HepG2 (cell line): ENCODE measurements around the gene RAD51AP1. TPM values are rescaled to one million over a fixed set of nuclear protein-coding genes. Genes with fewer than 3 reads are reported as not detected.

ENCODE experiments used
- ASH2L ChIP-seq: fragments of 300-600, 200-600 bp; sonication (generic); IDR thresholded peaks from 2 replicates; pipeline ENCODE4 v1.7.0; 2017; ENCODE audit warnings: low read depth, mild to moderate bottlenecking, moderate library complexity, mixed read lengths, low read length; ENCODE audit not compliant: insufficient read length
- KAT2B ChIP-seq: fragments of 150-350 bp; IDR thresholded peaks from 2 replicates; pipeline ENCODE4 v1.6.1; 2014; ENCODE audit warnings: low read depth, low read length, borderline replicate concordance
- PHF21A ChIP-seq: sonication (generic); formaldehyde crosslinking; IDR thresholded peaks from 2 replicates; pipeline ENCODE4 v1.5.0; 2020; ENCODE audit warnings: mild to moderate bottlenecking, missing genetic modification reagents
- ZNF543 ChIP-seq: sonication (generic); formaldehyde crosslinking; IDR thresholded peaks from 2 replicates; pipeline ENCODE4 v1.4.0; 2020; ENCODE audit warnings: mild to moderate bottlenecking, missing genetic modification reagents
- ZNF773 ChIP-seq: sonication (generic); formaldehyde crosslinking; IDR thresholded peaks from 2 replicates; pipeline ENCODE4 v1.4.0; 2020; ENCODE audit warnings: missing genetic modification reagents, borderline replicate concordance
- ZSCAN29 ChIP-seq: sonication (generic); formaldehyde crosslinking; conservative IDR thresholded peaks from 2 replicates; pipeline ENCODE4 v1.4.0; 2020; ENCODE audit warnings: mild to moderate bottlenecking, missing genetic modification reagents
- ZSCAN31 ChIP-seq: sonication (generic); formaldehyde crosslinking; IDR thresholded peaks from 2 replicates; pipeline ENCODE4 v1.5.0; 2020; ENCODE audit warnings: low read depth, mild to moderate bottlenecking, missing genetic modification reagents
- polyA plus RNA-seq, 8 experiments: library from polyadenylated mRNA; depleted of rRNA in 3 of 8; stranded (reverse) in 7 of 8; unstranded in 1 of 8; fragments of >200 nt; fragmentation: Illumina TruSeq in 4 of 8; extraction: Trizol in 4 of 8; gene quantifications; 2 replicates each; pipeline versions ENCODE4 v1.2.1 to v1.2.3, GENCODE V29; 2011 to 2016; ENCODE audit warnings: low read depth in 4 of 8, missing spikeins in 1 of 8, mixed read lengths in 1 of 8; ENCODE audit not compliant: insufficient read depth in 1 of 8
- total RNA-seq, 5 experiments: library from RNA; depleted of rRNA; stranded (reverse); fragments of >200 nt; fragmentation: Illumina TruSeq; extraction: Trizol; gene quantifications; 2 replicates each; pipeline ENCODE4 v1.2.3, GENCODE V29; 2016; ENCODE audit warnings: low read depth in 1 of 5
- TF ChIP-seq, protein P1 (sequence below): IDR thresholded peaks from 2 replicates; pipeline ENCODE4 v1.6.1; 2016; ENCODE audit warnings: missing genetic modification reagents, missing compliant biosample characterization
- TF ChIP-seq, protein P2 (sequence below): IDR thresholded peaks from 2 replicates; pipeline ENCODE4 v1.6.1; 2016; ENCODE audit warnings: missing biosample characterization, missing genetic modification reagents, low read depth
- TF ChIP-seq, protein P3 (sequence below): sonication (generic); formaldehyde crosslinking; IDR thresholded peaks from 2 replicates; pipeline ENCODE4 v1.4.0; 2020; ENCODE audit warnings: missing genetic modification reagents, low read depth, mild to moderate bottlenecking, borderline replicate concordance
- TF ChIP-seq, protein P4 (sequence below): sonication (generic); formaldehyde crosslinking; IDR thresholded peaks from 2 replicates; pipeline ENCODE4 v1.4.0; 2020; ENCODE audit warnings: missing genetic modification reagents
- TF ChIP-seq, protein P5 (sequence below): sonication (generic); formaldehyde crosslinking; IDR thresholded peaks from 2 replicates; pipeline ENCODE4 v1.4.0; 2020; ENCODE audit warnings: missing genetic modification reagents
- TF ChIP-seq, protein P6 (sequence below): IDR thresholded peaks from 2 replicates; pipeline ENCODE4 v1.6.1; 2016; ENCODE audit warnings: mild to moderate bottlenecking, missing biosample characterization, missing genetic modification reagents
- TF ChIP-seq, protein P7 (sequence below): sonication (generic); formaldehyde crosslinking; IDR thresholded peaks from 2 replicates; pipeline ENCODE4 v1.5.1; 2020; ENCODE audit warnings: missing genetic modification reagents, mild to moderate bottlenecking, borderline replicate concordance
- TF ChIP-seq, protein P8 (sequence below): sonication (generic); formaldehyde crosslinking; IDR thresholded peaks from 2 replicates; pipeline ENCODE4 v1.8.1; 2023; ENCODE audit warnings: missing genetic modification reagents, inconsistent platforms, borderline replicate concordance

RAD51AP1 gene
- total and polyA plus RNA-seq, 2 of the 13 experiments (the other 11 are each of a cell fraction or from before 2014, with no cell fraction given) = 16.6 to 49.3 TPM

DNA sequence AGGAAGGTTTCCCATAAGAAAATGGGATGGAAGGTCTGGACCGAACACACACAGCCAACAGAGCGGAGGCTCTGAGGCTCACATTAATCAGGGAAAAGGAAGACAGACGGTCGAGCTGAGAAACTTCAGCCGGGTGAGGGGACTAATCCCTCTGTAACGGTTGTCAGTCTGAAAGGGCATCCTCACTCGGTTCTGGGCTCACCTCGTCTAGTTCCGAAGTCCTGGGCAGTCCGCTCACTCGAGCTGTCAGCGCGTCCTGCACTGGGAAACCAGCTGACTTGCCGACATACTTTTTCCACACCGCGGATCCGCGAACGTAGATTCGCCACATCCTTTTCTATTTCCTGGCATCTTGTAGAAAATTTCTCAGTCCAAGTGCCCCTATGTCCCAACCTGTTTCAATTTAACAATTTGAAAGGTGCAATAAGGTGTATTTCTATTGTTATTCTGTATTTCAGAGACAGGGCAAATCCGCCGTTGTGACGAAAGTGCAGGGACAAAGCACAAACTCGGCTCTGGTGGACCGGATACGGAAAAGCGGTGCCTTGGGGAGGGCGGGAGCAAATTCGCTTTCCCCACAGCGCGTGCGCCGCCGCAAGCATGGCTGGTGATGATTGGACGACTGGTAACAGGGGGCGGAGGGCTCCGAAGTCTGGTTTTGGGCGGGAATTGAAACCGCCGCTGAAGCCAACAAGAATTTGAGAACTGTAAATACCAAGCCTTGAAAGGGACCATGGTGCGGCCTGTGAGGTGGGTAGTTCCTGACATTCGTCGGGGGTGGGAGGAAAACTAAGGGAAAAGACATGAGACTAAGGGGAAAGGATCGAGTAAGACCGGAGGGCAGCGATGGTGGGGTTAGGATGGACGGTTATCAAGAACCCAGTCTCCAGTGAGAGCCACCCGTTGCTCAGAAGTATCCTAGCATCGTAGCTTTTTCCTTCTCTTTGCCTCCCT, at the start of gene RAD51AP1 (continued):
- TF ChIP-seq, protein P1, sequence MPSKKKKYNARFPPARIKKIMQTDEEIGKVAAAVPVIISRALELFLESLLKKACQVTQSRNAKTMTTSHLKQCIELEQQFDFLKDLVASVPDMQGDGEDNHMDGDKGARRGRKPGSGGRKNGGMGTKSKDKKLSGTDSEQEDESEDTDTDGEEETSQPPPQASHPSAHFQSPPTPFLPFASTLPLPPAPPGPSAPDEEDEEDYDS (CRISPR knock-in tag) = no peak
- TF ChIP-seq ZSCAN29 (CRISPR knock-in tag) (no peak), PHF21A (CRISPR knock-in tag) (no peak), ZNF773 (no peak), ZNF543 (CRISPR knock-in tag) (peak; percentile 73; the same call in 1 of the 2 replicates), ZSCAN31 (CRISPR knock-in tag) (no peak), ASH2L (peak; percentile 100), KAT2B (no peak)
- TF ChIP-seq, protein P2, sequence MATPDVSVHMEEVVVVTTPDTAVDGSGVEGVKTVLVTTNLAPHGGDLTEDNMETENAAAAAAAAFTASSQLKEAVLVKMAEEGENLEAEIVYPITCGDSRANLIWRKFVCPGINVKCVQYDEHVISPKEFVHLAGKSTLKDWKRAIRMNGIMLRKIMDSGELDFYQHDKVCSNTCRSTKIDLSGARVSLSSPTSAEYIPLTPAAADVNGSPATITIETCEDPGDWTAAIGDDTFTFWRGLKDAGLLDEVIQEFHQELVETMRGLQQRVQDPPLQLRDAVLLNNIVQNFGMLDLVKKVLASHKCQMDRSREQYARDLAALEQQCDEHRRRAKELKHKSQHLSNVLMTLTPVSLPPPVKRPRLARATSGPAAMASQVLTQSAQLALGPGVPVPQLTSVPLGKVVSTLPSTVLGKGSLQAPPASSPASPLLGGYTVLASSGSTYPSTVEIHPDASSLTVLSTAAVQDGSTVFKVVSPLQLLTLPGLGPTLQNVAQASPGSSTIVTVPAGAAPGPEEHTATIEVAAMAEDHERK (CRISPR knock-in tag) = no peak
- TF ChIP-seq, protein P3, sequence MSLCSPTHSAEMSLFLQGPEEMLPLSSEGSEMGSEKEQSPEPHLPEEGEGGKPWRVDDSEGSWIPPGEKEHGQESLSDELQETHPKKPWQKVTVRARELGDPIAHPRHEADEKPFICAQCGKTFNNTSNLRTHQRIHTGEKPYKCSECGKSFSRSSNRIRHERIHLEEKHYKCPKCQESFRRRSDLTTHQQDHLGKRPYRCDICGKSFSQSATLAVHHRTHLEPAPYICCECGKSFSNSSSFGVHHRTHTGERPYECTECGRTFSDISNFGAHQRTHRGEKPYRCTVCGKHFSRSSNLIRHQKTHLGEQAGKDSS (CRISPR knock-in tag) = peak; percentile 44; the same call in 1 of the 2 replicates
- TF ChIP-seq, protein P4, sequence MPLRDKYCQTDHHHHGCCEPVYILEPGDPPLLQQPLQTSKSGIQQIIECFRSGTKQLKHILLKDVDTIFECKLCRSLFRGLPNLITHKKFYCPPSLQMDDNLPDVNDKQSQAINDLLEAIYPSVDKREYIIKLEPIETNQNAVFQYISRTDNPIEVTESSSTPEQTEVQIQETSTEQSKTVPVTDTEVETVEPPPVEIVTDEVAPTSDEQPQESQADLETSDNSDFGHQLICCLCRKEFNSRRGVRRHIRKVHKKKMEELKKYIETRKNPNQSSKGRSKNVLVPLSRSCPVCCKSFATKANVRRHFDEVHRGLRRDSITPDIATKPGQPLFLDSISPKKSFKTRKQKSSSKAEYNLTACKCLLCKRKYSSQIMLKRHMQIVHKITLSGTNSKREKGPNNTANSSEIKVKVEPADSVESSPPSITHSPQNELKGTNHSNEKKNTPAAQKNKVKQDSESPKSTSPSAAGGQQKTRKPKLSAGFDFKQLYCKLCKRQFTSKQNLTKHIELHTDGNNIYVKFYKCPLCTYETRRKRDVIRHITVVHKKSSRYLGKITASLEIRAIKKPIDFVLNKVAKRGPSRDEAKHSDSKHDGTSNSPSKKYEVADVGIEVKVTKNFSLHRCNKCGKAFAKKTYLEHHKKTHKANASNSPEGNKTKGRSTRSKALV (CRISPR knock-in tag) = no peak
- TF ChIP-seq, protein P5, sequence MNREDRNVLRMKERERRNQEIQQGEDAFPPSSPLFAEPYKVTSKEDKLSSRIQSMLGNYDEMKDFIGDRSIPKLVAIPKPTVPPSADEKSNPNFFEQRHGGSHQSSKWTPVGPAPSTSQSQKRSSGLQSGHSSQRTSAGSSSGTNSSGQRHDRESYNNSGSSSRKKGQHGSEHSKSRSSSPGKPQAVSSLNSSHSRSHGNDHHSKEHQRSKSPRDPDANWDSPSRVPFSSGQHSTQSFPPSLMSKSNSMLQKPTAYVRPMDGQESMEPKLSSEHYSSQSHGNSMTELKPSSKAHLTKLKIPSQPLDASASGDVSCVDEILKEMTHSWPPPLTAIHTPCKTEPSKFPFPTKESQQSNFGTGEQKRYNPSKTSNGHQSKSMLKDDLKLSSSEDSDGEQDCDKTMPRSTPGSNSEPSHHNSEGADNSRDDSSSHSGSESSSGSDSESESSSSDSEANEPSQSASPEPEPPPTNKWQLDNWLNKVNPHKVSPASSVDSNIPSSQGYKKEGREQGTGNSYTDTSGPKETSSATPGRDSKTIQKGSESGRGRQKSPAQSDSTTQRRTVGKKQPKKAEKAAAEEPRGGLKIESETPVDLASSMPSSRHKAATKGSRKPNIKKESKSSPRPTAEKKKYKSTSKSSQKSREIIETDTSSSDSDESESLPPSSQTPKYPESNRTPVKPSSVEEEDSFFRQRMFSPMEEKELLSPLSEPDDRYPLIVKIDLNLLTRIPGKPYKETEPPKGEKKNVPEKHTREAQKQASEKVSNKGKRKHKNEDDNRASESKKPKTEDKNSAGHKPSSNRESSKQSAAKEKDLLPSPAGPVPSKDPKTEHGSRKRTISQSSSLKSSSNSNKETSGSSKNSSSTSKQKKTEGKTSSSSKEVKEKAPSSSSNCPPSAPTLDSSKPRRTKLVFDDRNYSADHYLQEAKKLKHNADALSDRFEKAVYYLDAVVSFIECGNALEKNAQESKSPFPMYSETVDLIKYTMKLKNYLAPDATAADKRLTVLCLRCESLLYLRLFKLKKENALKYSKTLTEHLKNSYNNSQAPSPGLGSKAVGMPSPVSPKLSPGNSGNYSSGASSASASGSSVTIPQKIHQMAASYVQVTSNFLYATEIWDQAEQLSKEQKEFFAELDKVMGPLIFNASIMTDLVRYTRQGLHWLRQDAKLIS (CRISPR knock-in tag) = no peak
- TF ChIP-seq, protein P6, sequence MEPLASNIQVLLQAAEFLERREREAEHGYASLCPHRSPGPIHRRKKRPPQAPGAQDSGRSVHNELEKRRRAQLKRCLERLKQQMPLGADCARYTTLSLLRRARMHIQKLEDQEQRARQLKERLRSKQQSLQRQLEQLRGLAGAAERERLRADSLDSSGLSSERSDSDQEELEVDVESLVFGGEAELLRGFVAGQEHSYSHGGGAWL (CRISPR knock-in tag) = no peak; the same call in 1 of the 2 replicates
- TF ChIP-seq, protein P7, sequence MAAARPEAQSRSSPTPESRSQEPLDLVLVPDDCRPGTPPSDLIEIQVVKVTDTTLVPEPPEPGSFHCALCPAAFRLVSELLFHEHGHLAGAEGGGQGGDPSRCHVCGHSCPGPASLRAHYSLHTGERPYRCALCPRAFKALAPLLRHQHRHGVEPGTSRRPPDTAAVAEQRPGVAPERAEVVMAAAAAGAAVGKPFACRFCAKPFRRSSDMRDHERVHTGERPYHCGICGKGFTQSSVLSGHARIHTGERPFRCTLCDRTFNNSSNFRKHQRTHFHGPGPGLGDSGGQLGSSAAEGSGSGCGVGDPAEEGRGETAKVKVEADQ (CRISPR knock-in tag) = no peak
- TF ChIP-seq, protein P8, sequence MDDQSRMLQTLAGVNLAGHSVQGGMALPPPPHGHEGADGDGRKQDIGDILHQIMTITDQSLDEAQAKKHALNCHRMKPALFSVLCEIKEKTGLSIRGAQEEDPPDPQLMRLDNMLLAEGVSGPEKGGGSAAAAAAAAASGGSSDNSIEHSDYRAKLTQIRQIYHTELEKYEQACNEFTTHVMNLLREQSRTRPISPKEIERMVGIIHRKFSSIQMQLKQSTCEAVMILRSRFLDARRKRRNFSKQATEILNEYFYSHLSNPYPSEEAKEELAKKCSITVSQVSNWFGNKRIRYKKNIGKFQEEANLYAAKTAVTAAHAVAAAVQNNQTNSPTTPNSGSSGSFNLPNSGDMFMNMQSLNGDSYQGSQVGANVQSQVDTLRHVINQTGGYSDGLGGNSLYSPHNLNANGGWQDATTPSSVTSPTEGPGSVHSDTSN (CRISPR knock-in tag) = no peak
